GM12892 (cell line): ENCODE measurements around the gene POLR1A.
A peak's percentile ranks its signal among the peaks of the same experiment; 100 is the strongest.

Experiments
- POLR2A ChIP-seq: IDR thresholded peaks from 2 replicates; pipeline ENCODE4 v1.6.1; 2011; ENCODE audit warnings: low read depth, low read length, control low read depth
- POLR2AphosphoS5 ChIP-seq: IDR thresholded peaks from 2 replicates; pipeline ENCODE4 v1.6.1; 2011; ENCODE audit warnings: low read depth, low read length, control low read depth

DNA sequence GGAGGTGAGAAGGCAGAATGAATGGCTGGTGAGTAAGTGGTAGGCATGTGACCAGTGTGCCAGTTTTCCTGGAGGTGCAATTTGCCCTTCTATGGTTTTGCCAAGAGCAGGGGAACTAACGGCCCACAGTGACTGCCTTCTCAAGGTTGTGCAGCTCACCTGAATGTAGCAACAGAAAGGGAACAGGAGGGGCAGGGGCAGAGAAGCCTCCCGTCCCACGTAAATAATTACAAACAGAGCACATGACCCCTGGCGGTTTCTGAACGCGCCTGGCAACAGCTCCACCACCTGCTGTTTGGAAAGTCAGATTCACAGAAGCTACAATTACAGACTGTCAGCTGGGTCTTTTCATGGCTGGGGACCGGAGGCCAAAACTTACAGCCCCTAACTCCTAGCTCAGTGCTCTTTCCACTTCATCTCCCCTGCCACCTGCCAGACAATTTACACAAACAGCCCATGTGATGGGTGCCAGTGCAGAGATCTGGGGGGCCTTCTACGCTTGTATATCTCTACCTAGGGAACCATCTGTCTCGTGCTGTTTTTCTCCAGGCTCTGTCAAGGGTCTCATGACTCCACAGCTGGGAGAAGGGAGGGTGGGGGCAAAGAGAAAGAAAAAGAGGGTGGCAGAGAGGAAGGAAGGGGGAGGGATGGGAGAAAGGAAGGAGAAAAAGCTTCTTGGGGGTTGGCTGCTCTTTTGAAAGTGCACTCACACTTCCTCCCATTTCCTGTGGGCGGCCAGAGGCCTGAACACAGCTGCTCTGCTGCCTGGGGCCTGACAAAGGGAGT lies 69.6 kb downstream of the POLR1A start:
- TF ChIP-seq POLR2A: peak; percentile 72; the same call in 1 of the 2 replicates
- TF ChIP-seq POLR2AphosphoS5: no peak; the same call in 1 of the 2 replicates
